GM21723 (cell line): ENCODE results near the gene CUL2.
"Not testable (repeated sequence)": the region's sequence is repeated elsewhere in the genome, so short reads cannot be mapped to it uniquely, and the experiment has no call there.

Source experiments
- ATAC-seq: cut with Tn5 transposase; IDR thresholded peaks from one replicate; pipeline ENCODE4 v1.9.1; 2021; ENCODE audit warnings: mild to moderate bottlenecking, moderate library complexity; ENCODE audit not compliant: unreplicated experiment

CUL2 gene

DNA sequence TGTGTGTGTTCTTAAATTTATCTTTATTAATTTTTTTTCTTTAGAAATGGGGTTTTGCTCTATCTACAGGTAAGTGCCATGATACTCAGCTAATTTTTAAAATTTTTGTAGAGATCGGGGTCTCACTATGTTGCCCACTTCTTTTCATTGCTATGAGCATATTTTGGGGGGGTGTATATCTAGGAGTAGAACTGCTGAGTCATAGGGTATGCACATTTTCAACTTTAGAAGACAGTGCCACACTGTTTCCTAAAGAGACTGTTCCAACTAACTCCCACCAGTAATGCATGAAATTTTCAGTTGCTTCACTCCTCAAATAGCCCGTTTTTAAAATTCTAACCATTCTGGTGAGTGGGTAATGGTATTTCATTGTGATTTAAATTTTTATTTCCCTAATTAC, 108.3 kb downstream of the CUL2 start:
- no peak for ATAC-seq

DNA sequence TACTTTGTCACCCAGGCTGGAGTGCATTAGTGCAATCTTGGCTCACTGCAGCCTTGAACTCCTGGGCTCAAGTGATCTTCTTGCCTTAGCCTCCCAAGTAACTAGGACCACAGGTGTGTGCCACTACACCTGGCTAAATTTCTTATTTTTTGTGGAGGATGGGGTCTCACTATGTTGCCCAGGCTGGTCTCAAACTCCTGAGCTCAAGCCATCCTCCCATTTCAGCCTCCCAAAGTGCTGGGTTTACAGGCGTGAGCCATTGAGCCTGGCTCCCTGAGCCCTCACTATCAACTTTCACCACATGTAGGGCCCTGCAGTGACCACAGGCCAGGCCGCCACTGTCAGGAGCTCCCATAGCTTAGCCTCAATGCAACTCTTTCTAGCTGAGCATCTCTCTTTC, 110.2 kb downstream of the CUL2 start:
- ATAC-seq, result no peak

DNA sequence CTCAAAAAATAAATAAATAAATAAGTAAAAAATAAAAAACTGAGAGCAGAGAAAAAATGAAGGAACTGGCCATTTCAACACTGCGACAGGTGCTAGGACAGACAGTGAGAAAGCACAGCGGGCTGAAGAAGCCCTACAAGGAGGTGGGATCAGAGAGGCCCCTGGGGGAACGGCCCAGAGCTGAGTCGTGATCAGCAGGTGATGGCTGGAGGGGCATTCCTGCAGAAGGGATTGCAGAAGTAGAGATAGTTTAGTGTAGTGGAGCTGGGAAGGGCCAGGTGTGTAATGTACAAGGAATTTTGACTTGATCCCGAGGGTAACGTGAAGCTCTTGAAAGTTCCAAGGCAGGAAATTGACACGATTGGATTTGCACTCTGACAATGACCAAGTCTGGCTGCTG, 112.1 kb downstream of the CUL2 start:
- ATAC-seq, result no peak

DNA sequence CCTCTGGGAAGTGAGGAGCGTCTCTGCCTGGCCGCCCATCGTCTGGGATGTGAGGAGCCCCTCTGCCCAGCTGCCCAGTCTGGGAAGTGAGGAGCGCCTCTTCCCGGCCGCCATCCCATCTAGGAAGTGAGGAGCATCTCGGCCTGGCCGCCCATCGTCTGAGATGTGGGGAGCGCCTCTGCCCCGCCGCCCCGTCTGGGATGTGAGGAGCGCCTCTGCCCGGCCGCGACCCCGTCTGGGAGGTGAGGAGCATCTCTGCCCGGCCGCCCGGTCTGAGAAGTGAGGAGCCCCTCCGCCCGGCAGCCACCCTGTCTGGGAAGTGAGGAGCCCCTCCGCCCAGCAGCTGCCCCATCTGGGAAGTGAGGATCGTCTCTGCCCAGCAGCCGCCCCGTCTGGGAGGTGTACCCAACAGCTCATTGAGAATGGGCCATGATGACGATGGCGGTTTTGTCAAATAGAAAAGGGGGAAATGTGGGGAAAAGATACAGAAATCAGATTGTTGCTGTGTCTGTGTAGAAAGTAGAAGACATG, 113.7 kb downstream of the CUL2 start:
- ATAC-seq, result not testable (repeated sequence)

DNA sequence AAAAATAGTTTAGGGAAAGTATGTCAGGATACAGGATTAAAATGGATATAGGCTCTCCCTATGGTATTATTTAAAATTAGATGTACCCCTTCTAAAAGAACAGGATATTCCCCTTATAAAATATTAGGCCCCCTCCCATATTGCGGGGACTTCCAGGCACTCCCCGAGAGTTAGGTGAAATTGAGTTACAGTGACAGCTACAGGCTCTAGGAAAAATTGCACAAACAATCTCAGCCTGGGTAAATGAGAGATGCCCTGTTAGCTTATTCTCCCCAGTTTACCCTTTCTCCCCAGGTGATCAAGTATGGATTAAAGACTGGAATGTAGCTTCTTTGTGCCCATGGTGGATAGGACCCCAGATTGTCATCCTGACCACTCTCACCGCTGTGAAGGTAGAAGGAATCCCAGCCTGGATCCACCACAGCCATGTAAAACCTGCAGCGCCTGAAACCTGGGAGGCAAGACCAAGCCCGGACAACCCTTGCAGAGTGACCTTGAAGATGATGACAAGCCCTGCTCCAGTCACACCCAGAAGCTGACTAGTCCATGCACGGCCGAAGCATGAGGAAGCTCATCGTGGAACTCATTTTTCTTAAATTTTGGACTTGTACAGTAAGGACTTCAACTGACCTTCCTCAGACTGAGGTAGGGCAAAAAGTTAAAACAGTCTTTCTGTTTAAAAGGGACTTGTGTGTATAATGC, 115.6 kb downstream of the CUL2 start:
- ATAC-seq, result not testable (repeated sequence)

DNA sequence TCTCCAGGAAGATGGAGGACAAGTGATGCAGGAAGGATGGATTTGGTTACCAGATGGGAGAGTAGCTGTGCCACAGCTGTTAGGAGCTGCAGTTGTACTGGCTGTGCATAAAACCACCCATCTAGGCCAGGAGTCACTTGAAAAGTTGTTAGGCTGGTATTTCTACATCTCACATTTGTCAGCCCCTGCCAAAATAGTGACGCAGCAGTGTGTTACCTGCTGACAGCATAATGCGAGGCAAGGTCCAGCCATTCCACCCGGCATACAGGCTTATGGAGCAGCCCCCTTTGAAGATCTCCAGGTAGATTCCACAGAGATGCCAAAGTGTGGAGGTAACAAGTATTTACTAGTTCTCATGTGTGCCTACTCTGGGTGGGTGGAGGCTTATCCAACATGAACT, 116.4 kb downstream of the CUL2 start:
- ATAC-seq, result not testable (repeated sequence)

DNA sequence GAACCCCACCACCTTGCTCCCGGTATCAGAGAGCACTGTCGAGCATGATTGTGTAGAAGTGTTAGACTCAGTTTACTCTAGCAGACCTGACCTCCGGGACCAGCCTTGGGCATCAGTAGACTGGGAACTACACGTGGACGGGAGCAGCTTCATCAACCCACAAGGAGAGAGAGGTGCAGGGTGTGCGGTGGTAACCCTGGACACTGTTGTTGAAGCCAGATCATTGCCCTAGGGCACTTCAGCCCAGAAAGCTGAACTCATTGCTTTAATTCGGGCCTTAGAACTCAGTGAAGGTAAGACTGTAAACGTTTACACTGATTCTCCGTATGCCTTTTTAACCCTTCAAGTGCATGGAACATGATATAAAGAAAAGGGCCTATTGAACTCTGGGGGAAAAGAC, 117.0 kb downstream of the CUL2 start:
- ATAC-seq, result not testable (repeated sequence)

DNA sequence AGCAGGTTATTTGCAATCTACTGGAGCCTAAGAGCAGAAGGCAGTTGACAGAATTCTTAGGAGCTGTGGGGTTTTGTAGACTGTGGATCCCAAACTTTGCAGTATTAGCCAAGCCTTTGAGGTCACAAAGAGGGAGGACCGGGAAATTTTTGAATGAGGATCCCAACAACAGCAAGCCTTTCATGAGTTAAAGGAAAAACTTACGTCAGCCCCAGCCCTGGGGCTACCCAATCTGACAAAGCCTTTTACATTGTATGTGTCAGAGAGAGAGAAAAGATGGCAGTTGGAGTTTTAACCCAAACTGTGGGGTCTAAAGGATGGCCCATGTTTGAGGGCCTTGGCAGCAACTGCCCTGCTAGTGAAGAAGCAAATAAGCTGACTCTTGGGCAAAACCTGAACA, 117.5 kb downstream of the CUL2 start:
- ATAC-seq, result not testable (repeated sequence)

DNA sequence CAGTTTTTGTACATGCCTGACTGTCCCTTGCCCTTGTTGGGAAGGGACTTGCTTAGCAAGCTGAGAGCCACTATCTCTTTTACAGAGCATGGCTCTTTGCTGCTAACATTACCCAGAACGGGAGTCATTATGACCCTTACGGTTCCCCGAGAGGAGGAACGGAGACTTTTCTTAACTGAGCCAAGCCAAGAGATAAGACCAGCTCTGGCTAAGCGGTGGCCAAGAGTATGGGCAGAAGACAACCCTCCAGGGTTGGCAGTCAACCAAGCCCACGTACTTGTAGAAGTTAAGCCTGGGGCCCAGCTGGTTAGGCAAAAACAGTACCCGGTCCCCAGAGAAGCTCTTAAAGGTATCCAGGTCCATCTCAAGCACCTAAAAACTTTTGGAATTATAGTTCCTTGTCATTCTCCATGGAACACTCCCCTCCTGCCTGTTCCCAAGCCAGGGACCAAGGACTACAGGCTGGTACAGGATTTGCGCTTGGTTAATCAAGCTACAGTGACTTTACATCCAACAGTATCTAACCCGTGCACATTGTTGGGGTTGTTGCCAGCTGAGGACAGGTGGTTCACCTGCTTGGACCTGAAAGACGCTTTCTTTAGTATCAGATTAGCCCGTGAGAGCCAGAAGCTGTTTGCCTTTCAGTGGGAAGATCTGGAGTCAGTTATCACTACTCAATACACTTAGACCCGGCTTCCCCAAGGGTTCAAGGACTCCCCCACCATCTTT, 118.4 kb downstream of the CUL2 start:
- ATAC-seq, result not testable (repeated sequence)

DNA sequence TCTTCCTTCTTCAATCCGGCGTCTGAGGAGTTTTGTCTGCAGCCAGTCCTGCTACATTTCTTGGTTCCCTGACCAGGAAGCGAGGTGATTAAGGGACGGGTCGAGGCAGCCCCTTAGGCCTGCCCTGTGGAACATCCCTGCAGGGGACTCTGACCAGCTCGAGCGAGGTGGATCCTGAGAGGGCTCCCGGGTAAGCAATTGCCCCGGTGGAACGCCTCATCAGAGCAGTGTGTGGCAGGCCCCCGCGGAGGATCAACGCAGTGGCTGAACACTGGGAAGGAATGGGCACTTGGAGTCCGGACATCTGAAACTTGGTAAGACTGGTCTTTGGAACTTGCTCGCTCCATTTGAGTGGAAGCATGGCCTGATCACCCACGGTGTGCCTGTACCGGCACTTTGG, 121.0 kb downstream of the CUL2 start:
- ATAC-seq, result no peak

DNA sequence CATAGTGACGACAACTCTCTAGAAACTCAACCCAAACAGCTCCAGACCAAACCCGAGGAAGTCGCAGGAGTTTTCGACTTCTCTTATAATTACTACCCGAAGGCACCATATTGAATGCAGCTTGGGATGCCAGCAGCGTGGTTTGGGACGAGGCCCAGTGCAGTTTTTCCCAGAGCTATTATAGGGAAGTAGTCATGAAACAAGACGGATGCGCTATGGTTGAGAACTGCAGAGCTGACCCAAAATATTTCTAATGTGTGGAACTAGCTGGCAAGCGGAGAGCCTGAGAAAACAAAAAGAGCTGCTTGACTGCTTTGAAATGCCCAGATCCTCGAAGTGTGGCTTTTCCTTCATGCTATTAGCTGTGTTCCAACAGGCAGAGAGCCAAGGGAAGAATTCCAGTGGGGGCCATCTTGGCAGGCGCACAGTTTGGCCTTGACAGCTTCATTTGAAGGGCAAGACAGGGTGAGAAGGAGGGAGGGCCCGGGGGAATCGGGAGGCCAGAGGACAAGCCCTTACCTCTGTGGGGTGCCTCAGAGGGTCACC, 122.7 kb downstream of the CUL2 start:
- ATAC-seq, result no peak

DNA sequence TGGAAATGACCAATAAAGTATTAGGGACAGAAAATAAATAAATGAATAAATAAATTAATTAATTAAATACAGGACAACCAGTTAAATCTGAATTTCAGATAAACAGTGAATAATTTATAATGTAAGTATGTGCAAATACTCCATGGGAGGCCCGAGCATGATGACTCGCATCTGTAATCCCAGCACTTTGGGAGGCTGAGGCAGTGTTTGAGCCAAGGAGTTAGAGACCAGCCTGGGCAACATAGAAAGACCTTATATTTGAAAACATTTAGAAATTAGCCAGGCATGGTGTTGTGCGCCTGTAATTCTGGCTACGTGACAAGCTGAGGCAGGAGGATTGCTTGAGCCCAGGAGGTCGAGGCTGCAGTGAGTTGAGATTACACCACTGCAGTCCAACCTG, 123.7 kb downstream of the CUL2 start:
- ATAC-seq, result no peak

DNA sequence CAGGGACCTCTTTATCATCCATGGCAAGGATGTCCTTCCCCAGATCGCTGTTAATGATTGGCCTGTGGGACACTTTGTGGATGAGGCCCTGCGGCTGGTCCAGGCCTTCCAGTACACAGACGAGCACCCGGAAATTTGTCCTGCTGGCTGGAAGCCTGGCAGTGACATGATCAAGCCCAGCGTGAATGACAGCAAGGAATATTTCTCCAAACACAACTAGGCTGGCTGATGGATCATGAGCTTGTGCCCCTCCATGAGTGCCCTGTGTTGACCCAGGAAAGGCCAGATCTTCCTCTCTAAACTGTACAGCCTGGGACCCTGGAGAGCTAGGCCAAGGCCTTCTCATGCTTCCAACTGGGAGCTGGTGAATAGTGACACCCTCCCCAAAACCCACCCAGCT, 124.1 kb downstream of the CUL2 start:
- no peak for ATAC-seq

DNA sequence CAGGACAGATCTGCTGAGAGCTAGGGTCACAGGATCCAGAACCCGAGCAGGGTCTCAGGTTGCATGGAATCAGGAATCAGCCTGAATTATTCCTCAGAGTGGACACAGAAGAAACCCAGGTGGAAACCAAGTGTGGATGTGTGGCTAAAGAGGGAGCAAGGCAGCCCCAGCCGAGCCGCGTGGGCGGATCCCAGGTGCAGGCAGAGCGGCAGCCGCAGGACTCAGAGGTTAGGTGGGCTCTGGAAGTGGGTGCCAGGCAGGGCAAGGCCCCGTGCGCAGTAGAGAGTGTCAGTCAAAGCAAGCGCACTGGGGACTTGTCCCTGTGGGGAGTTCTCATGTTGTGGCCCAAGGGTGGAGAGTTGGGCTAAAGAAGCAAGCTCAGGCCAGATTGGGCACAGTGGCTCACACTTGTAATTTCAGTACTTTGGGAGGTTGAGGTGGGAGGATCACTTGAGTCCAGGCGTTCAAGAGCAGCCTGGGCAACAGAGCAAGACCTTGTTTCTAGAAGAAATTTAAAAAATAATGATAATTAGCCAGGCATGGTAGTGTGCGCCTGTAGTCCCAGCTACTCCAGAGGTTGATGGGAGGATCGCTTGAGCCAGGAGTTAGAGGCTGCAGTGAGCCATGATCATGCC, 125.9 kb downstream of the CUL2 start:
- ATAC-seq, result no peak

DNA sequence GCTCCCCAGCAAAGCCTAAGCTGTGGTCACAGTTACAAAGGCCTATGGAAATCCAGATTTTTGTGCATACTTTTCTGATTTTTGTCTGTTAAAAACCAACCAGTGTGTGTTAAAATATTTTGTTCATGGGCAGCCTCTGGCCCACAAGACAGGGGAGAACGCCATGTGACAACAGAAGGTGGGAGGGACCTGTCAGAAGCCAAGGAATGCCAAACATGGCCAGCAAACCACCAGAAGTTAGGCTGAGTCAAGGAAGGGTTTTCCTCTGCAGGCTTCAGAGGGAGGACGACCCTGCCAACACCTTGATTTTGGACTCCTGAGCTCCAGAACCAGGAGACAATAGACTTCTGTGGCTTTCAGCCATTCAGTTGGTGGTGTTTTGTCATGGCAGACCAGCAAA, 127.3 kb downstream of the CUL2 start:
- no peak for ATAC-seq

DNA sequence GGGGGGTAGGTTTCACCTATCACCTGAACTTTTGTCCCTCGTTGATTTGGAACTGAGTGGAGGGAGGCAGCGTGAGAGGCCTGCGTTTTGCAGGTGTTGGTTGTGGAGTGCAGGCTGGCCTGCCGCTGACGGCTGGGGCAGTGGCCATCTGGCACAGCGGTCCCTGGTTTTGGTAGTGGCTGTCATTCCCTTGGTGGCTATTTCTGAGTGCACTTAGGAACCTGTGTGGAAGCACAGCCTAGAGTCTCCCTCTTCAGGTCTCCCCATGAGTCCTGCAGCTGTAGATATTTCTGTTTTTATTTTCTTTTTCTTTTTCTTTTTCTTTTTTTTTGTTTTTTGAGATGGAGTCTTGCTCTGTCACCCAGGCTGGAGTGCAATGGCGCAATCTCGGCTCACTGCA, 129.2 kb downstream of the CUL2 start:
- no peak for ATAC-seq

DNA sequence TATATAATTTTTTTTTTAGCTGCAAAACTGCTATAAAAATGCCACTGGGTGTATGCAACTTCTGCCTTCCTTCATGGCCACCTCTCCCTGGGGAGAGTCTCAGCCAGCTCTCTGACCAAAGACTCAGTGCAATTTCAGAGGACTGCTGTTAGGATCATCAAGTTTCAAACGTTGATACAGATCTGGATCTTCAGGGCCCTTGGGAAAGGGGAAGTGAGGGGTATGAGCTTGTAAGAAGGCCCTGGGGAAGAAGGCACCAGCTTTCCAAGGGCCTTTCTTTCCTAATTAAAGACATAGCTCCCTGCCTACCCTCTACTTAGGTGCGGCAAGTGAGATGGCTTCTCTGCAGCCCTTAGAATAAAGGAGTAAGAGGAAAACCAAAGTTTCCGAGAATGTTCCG, 130.4 kb downstream of the CUL2 start:
- ATAC-seq, result no peak

DNA sequence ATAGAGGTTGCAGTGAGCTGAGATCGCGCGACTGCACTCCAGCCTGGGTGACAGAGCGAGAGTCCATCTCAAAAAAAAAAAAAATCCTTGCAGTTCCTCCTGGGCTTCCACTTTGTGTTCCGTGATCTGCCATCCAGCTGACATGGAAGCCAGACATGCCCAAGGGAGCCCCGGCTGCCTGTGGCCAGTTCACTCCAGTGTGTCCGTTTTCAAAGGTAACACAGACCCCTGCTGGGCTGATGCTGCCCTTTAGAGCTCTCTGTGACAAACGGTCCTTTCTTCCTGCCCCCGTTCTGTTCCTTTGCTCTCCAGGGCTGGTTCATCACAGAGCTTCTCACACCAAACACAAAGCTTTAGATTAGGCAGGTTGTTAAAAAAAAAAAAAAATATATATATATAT, 130.8 kb downstream of the CUL2 start:
- no peak for ATAC-seq
